ENCODE measurements around the gene RINT1. TPM values are rescaled to one million over a fixed set of nuclear protein-coding genes. Genes with fewer than 3 reads are reported as not detected.
"Not testable (repeated sequence)": the region's sequence is repeated elsewhere in the genome, so short reads cannot be mapped to it uniquely, and the experiment has no call there.

RINT1 gene
- total RNA-seq (2014; rRNA removed; shearing (Covaris generic)), result 10.3 and 14.2 TPM in 2 replicates

GRCh38 chr7:105531792-105532671 is at the start of gene RINT1:
Gene RINT1 (plus strand): TSS chr7:105532201. CDS start chr7:105532316, 115 bp downstream.
- peak; percentile 89 for DNase-seq (ENCODE audit: low read depth)

- DNase-seq (ENCODE audit: low read depth), result peak; percentile 68
Measured at GRCh38 chr7:105487579-105488571, 44.1 kb upstream of the RINT1 start.

GRCh38 chr7:105489409-105489808 is 42.6 kb upstream of the RINT1 start:
- no peak for DNase-seq (ENCODE audit: low read depth)

GRCh38 chr7:105493196-105493922 is 38.6 kb upstream of the RINT1 start:
- DNase-seq (ENCODE audit: low read depth), result no peak

GRCh38 chr7:105493923-105494315 is 38.1 kb upstream of the RINT1 start:
- peak; percentile 83 for DNase-seq (ENCODE audit: low read depth)

- DNase-seq (ENCODE audit: low read depth), result peak; percentile 14
Measured at GRCh38 chr7:105496521-105496920, 35.5 kb upstream of the RINT1 start.

- DNase-seq (ENCODE audit: low read depth), result no peak
Measured at GRCh38 chr7:105497016-105497415, 35.0 kb upstream of the RINT1 start.

GRCh38 chr7:105502173-105502572 is 29.8 kb upstream of the RINT1 start:
- DNase-seq (ENCODE audit: low read depth), result no peak

GRCh38 chr7:105512415-105512814 is 19.6 kb upstream of the RINT1 start:
- DNase-seq (ENCODE audit: low read depth), result no peak

GRCh38 chr7:105512926-105513526 is 19.0 kb upstream of the RINT1 start:
- DNase-seq (ENCODE audit: low read depth), result no peak

- DNase-seq (ENCODE audit: low read depth), result not testable (repeated sequence)
Measured at GRCh38 chr7:105515610-105516009, 16.4 kb upstream of the RINT1 start.

GRCh38 chr7:105519353-105519752 is 12.6 kb upstream of the RINT1 start:
- DNase-seq (ENCODE audit: low read depth), result no peak

GRCh38 chr7:105520620-105521019 is 11.4 kb upstream of the RINT1 start:
- not testable (repeated sequence) for DNase-seq (ENCODE audit: low read depth)

GRCh38 chr7:105521027-105521716 is 10.8 kb upstream of the RINT1 start:
- peak; percentile 76 for DNase-seq (ENCODE audit: low read depth)

- DNase-seq (ENCODE audit: low read depth), result peak; percentile 87
Measured at GRCh38 chr7:105521717-105522463, 10.1 kb upstream of the RINT1 start, which contains the start of gene PUS7. Gene PUS7 (minus strand): TSS chr7:105522271. CDS start chr7:105508512, 13,759 bp downstream.

- not testable (repeated sequence) for DNase-seq (ENCODE audit: low read depth)
Measured at GRCh38 chr7:105524423-105524822, 7.6 kb upstream of the RINT1 start.

- DNase-seq (ENCODE audit: low read depth), result no peak
Measured at GRCh38 chr7:105524840-105525239, 7.2 kb upstream of the RINT1 start.

- not testable (repeated sequence) for DNase-seq (ENCODE audit: low read depth)
Measured at GRCh38 chr7:105527737-105528136, 4.3 kb upstream of the RINT1 start.

- no peak for DNase-seq (ENCODE audit: low read depth)
Measured at GRCh38 chr7:105530126-105530525, 1.9 kb upstream of the RINT1 start.

- DNase-seq (ENCODE audit: low read depth), result no peak
Measured at GRCh38 chr7:105530546-105530945, 1.5 kb upstream of the RINT1 start.

All from M059J (cell line).